HG02870 (cell line): Measurements from ENCODE around the gene SLC12A7.
"Not testable (repeated sequence)": the region's sequence is repeated elsewhere in the genome, so short reads cannot be mapped to it uniquely, and the experiment has no call there.

Experiments
- ATAC-seq: cut with Tn5 transposase; IDR thresholded peaks from one replicate; pipeline ENCODE4 v1.9.1; 2021; ENCODE audit warnings: mild to moderate bottlenecking, moderate library complexity; ENCODE audit not compliant: unreplicated experiment

SLC12A7 gene

DNA sequence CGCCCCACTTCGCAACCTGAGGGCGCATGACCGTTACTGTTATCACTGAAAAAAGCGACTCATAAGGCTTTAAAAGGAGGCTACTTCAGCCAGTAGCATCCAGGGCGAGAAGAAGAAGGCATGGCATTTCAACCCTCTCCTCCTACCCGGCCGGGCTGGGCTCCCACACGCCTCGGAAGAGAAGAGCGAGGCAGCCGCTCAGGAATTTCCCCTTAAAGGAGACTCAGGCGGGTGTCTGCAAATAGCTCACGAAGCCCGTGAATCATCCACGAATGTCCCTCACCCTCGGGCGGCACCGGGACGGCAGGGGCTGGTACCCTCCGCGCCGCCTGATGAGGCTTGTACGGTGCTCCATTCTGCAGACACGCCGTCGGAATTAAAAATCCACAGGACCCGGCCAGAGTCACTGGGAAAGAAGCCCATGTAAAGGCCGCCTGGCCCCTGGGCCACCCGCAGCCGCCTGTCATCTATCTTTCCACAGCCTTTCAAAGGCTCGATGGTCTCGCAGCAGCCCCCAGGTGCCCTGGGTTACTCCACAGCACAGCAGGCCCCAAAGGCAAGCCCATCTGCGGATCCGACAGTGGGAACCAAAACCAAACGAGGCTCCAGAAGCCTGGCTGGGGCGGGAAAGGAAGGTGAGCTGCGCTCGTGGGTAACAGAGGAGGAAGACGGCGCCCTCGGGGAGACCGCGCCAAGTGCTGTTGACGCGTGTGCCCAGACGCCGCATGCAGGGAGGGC lies 11.8 kb downstream of the SLC12A7 start:
- no peak for ATAC-seq

DNA sequence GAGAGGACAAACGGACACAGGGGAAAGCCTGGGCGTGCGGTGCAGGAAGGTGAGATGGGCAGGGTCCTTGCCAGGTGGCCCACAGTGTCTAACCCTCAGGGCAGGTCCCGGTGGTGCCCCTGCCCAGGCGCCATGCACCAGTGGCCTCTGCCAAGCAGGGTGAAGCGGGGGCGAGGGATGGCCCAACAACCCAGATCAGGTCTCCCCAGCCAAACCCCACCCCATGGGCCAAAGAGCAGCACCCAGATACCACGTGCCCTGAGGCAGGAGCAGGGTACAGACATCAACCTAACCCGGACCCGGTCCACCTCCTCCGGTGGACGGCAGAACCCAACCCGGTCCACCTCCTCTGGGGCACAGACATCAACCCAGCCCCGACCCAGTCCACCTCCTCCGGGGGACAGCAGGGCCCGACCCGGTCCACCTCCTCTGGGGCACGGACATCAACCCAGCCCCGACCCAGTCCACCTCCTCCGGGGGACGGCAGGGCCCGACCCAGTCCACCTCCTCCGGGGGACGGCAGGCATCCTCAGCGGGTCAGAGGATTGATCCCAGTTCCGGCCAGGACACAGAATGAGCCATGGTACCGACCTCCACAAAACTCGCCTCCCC lies 12.8 kb downstream of the SLC12A7 start:
- ATAC-seq = no peak

- not testable (repeated sequence) for ATAC-seq
These were observed 13.9 kb downstream of the SLC12A7 start for GRCh38 chr5:1097988-1098385.

DNA sequence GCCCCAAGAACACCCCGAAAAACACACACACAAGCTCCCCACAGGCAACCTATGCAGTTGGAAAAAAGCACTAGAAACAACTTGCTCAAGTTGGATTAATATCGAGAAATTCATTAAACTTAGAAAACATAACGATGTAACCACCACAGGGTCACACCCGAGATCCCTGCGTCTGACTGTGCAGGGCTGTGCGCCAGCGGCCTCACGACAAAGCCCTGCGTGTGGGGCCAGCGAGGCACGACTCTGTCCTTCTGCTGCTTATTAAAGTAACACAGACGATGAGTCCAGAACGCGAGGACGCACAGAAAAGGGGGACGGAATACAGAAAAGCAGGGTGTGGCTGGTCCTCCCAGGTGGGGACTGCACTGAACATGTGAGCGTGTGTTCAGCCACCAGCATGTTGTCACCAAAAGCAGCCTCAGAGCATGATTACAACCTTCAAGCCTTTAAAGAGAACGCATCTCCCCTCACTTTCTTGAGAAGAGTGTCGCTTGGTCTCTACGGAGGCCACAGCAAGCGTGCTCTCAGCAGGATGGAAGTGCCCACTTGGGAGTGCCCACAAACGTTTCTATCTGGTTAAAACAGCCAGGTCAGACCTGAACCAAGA lies 14.4 kb downstream of the SLC12A7 start:
- ATAC-seq = no peak

DNA sequence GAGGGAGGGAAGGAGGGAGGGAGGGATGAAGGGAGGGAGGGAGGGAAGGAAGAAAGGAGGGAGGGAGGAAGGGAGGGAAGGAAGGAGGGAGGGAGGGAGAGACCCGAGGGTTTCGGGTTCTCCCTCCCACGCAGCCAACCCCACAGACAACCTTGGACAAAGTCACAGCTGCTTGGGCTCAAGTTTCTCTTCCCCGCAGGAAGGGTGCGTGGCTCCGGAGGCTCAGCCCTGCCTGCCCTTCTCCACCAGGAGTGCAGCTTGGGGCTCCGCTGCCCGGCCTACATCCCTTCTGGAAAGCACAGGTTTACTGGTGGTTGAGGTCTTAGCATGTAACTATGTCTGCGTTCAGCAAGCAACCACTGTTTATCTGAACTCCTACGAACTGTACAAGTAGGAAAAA lies 15.0 kb downstream of the SLC12A7 start:
- ATAC-seq = no peak

DNA sequence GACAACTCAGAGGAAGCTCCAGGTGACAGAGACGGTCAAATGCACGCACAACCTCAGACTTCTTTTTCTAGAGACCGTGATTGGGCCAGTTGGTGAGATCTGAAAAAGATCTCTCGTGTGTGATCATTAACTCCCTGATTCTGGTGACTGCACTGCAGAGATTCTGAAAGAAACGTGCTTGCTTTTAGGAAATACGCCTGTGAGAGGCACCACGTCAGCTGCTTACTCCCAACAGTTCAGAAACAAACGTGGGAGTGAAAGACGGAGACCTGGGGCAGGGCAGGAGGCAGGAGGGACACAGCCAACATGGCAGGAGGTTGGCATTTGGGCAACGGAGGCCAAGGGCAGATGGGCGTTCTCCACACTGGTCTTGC lies 15.9 kb downstream of the SLC12A7 start:
- ATAC-seq = no peak

DNA sequence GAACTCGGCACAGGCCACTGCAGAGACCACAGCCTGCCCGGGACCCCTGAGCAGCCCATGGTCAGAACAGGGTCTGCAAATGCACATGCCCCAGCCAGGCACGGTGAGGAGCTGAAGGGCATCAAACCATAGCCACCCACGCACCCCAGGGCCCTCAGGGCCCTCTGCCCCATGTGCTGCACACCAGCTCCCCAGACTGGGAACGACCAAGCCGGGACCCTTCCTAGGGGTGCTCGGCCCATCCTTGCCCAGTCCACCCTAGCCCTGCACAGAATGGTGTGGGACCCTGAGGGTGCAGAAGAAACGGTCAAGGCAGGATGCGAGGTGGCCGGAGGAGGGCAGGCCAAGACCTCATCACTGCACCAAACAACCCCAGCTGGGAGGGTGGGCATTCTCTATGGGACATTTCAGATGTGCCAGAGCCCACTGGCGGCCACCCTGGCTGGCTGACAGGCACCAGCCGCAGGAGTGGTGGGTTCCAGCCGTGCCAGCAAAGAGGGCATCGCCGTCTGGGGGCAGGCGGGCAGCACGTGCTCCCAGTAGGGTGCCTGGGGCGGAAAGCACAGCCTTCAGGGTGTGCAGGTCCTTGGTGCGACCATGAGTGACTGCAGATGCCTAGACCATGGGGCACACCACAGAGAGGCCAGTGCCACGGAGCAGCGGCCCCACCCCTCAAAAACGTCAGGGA lies 16.4 kb downstream of the SLC12A7 start:
- no peak for ATAC-seq

DNA sequence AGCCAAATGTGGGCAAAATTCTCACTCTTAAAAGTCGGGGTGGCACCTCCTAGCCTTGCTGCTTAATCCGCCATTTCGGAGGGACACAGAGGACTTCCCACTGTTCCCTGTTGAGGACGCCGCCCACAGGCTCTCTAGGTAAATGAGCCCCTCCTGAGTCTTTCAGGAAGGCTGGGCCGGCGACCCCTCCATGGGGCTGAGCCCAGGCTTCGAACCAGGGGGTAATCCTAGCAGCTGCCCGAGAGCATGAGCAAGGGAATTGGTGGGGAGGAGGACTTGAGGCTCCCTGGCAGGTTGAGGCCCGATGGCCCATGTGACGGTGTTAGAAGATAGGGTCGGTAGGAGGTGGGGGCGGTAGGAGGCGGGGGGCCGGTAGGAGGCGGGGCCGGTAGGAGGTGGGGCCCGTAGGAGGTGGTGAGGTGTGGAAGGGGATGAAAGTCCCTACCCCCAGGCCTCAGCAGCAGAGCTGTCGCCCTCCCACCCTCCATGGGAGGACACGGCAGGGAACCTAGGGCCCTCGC lies 17.1 kb downstream of the SLC12A7 start:
- no peak for ATAC-seq

- no peak for ATAC-seq
These were observed 18.5 kb downstream of the SLC12A7 start for GRCh38 chr5:1093361-1093760.

GRCh38 chr5:1092122-1092521 lies 19.7 kb downstream of the SLC12A7 start:
- no peak for ATAC-seq

- ATAC-seq = no peak
These were observed 20.2 kb downstream of the SLC12A7 start for GRCh38 chr5:1091632-1092031.

GRCh38 chr5:1090538-1090937 lies 21.3 kb downstream of the SLC12A7 start:
- no peak for ATAC-seq

GRCh38 chr5:1089621-1090040 lies 22.2 kb downstream of the SLC12A7 start:
- no peak for ATAC-seq

DNA sequence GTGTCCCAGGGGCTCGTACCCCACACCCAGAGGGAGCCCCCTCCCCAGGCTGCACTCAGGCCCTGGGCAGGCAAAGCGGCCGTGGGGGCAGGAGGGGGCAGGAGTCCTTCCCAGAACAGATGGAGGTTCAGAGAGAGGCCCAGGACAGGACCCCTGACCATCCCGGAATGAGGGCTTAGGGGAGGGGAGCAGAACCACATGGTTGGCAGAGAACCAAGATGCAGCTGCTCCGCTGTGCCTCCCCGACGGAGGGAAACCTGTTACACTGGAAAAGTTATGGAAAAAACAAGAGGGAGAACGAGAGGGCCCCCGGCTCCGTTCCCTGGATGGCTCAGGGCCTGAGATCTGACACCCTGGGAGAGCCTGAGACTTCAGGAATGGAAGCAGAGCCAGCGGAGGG lies 22.7 kb downstream of the SLC12A7 start:
- no peak for ATAC-seq

GRCh38 chr5:1088726-1089125 lies 23.1 kb downstream of the SLC12A7 start:
- ATAC-seq = no peak

DNA sequence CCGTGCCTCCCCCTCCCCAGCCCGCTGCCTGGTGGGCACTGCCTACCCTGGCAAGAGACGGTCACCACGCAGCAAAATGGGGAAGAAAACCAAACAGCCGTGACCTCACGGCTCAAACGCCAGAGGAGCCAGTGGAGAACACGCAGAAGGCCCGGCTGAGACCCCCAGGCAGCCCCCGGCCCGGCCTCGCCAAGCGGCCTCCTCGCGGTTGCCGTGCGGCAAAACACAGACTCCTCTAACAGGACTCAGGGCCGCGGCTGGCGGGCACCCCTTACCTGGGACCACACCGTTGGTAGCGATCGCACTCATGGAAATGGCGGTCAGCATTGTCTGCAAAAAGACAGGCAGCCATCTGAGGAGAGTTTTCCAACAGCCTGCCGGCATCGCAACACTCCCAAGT lies 23.8 kb downstream of the SLC12A7 start:
- no peak for ATAC-seq

DNA sequence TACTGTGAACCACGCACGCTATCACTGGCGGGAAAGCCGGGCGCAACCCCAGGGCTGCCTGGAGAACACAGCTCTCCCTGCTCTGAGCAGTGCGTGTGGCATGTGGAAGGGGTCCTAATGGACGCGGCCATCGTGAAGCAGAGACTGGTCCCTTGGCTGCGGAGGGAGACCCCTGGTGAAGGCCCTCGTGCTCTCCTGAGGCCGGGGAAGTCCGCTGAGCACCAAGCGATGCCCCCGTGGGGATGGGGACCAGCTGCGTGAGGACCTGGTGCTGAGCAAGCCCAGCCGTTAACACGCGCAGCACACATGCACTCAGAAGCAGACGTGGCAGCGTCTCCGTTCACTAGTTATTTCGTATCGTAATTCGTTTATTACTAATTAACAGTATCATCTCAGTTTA lies 24.4 kb downstream of the SLC12A7 start:
- no peak for ATAC-seq

- ATAC-seq = no peak
These were observed 25.0 kb downstream of the SLC12A7 start for GRCh38 chr5:1086871-1087270.

- ATAC-seq = no peak
These were observed 25.7 kb downstream of the SLC12A7 start for GRCh38 chr5:1086137-1086536.

DNA sequence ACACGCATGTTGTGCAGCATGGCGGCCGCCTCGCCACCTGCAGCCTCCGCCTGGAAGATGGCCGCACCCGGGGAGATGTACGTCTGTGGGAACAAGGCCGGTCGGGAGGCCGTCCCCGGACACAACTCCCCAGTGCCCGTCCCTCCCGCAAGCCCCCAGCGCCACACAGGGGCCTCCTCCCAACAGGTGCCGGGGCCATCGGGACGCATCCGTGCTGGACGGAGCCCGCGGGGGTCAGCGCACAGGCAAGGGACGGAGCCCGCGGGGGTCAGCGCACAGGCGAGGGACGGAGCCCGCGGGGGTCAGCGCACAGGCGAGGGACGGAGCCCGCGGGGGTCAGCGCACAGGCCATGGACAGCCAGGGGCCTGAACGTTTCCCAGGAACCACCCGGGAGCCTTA lies 26.5 kb downstream of the SLC12A7 start:
- ATAC-seq = no peak

DNA sequence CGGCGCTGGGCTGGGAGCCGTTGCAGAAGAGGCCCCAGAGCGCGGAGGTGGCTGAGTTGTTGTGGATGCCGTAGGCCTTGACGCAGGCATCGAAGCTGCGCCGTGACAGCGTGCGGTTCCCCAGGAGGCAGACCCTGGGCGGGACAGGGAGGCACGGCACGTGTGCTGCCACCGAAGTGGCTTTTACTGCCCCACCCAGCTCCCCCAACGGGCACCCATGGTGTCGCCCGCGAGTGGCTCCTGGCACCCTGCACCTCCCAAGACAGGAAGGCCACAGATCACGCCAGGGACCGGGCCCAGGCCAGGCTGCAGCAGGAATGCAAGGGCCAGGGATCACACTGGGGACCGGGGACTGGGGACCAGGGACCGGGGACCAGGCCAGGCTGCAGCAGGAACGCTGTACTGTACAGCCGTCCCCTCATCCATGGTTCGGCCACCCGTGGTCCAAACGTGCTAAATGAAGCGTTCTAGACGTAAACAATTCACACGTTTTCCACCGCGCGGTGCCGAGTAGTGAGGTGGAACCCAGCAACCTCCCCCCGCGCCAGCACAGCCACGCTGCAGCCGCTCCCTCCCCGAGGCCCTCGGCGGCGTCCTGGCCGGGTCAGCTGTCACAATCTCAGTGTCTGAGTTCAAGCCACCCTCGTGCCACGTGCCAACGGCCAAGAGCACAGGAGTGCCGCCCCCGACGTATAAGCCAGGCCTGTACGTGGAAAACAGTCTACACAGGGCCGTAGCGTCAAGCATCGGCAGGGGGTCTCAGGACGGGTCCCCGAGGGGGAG lies 27.8 kb downstream of the SLC12A7 start:
- no peak for ATAC-seq
